HG03135 (cell line): Measurements from ENCODE around the gene MRGPRF.

Experiments used
- ATAC-seq: cut with Tn5 transposase; IDR thresholded peaks from one replicate; pipeline ENCODE4 v1.9.1; 2021; ENCODE audit warnings: mild to moderate bottlenecking, moderate library complexity; ENCODE audit not compliant: unreplicated experiment

MRGPRF gene, protein sequence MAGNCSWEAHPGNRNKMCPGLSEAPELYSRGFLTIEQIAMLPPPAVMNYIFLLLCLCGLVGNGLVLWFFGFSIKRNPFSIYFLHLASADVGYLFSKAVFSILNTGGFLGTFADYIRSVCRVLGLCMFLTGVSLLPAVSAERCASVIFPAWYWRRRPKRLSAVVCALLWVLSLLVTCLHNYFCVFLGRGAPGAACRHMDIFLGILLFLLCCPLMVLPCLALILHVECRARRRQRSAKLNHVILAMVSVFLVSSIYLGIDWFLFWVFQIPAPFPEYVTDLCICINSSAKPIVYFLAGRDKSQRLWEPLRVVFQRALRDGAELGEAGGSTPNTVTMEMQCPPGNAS

GRCh38 chr11:69013009-69013951, at the start of gene MRGPRF:
TSS of gene MRGPRF (minus strand) at chr11:69013246. CDS start at chr11:69009901, 3,345 bp downstream.
- ATAC-seq: no peak

- no peak for ATAC-seq
These were observed 49.3 kb upstream of the MRGPRF start for GRCh38 chr11:69062169-69062855.

- no peak for ATAC-seq
These were observed 48.6 kb upstream of the MRGPRF start for GRCh38 chr11:69061713-69062053.

- no peak for ATAC-seq
These were observed 48.0 kb upstream of the MRGPRF start for GRCh38 chr11:69060806-69061712.

- ATAC-seq: no peak
These were observed 46.9 kb upstream of the MRGPRF start for GRCh38 chr11:69059985-69060384.

DNA sequence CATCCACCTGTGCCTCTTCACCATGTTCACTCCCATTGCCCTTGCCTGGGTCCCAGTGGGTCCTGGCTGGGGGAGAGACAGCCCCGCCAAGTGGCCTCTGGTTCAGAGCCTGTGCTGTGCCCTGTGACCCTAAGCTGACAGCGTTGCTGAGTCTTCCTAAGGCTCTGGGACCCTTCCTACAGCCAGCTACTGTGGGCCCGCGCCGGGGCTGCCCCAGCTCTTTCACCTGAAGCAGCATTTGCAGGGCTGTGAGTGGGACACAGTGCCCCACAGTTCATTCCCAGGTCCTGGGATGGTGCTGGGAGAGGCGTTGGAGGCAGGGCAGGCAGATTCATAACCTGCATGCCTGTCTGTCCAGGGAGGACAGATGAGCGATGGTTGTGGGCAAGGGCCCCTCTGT, 46.4 kb upstream of the MRGPRF start:
- ATAC-seq: no peak

- no peak for ATAC-seq
These were observed 45.6 kb upstream of the MRGPRF start for GRCh38 chr11:69058511-69059270.

GRCh38 chr11:69057801-69058200, 44.8 kb upstream of the MRGPRF start:
- no peak for ATAC-seq

DNA sequence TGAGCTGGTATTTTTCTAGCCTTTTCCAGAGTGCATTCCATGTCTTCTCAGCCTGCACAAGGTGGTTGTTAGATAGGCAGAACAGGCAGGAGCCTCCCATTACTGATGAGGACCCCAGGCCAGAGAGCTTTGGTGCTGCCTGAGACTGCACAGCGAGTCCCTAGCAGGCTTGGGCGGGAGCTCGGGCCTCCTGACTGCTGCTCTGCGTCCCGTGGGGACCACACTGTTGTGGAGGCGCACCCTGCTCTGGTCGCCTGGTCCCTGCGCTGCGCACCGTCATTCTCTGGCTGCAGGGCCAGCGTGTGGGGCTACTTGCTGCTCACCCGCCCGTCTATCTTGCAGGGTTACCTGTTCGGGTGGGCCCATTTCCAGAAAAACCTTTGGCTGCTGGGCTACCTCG, 44.2 kb upstream of the MRGPRF start:
- no peak for ATAC-seq

DNA sequence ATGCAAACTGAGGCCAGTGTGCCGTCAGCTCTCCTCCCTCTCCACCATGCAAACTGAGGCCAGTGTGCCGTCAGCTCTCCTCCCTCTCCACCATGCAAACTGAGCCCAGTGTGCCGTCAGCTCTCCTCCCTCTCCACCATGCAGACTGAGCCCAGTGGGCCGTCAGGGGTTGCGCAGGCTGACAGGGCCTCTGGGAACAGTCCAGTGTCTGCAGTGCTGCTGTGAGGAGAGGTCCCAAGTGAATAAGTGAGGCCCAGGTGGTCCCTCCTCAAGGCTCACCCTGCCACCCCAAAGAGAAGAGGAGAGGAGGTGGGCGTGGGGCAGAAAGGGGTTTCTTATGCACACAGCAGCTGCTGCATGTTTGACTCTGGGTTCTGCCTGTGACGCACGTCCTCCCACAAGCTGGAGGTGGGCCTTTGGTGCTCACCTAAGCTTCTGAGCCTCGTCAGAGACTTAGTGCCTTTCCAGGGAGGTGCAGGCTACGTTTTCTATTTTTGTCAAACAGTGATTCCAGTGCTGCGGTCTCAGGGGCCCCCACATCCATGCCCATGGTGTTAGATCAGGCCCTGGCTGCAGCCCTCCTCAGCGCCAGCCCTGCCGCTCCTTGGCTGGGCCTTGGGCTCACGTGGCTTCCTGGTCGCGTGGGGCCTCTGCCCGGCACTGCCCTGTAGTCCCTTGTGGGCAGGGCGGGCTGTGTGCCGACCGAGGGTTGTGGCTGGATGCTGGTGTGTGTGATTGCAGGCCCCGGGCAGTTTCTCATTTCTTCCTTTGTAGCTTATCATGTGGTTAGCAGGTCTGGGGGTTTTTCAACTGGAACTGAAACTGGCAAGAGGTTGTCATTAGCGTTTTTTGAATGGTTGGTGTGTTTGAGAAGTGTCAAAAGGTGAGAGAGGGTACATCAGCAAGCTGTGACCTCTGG, 42.8 kb upstream of the MRGPRF start:
- ATAC-seq: peak; percentile 74

DNA sequence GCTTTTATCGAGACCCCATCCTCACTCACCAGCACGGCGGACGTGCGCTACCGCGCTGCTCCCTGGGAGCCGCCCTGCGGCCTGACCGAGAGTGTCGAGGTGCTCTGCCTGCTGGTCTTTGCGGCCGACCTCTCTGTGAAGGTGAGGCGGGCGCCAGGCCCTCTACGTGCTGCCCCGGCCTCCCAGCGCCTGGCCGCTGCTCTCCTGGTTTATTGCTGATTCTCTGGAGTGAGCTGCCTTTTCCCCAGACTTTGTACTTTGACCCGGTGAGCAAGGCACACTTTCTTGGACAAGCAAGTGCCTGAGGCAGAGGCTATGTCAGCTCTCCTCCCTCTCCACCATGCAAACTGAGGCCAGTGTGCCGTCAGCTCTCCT, 42.2 kb upstream of the MRGPRF start:
- ATAC-seq: no peak

GRCh38 chr11:69054397-69055211, 41.6 kb upstream of the MRGPRF start:
- ATAC-seq: no peak

DNA sequence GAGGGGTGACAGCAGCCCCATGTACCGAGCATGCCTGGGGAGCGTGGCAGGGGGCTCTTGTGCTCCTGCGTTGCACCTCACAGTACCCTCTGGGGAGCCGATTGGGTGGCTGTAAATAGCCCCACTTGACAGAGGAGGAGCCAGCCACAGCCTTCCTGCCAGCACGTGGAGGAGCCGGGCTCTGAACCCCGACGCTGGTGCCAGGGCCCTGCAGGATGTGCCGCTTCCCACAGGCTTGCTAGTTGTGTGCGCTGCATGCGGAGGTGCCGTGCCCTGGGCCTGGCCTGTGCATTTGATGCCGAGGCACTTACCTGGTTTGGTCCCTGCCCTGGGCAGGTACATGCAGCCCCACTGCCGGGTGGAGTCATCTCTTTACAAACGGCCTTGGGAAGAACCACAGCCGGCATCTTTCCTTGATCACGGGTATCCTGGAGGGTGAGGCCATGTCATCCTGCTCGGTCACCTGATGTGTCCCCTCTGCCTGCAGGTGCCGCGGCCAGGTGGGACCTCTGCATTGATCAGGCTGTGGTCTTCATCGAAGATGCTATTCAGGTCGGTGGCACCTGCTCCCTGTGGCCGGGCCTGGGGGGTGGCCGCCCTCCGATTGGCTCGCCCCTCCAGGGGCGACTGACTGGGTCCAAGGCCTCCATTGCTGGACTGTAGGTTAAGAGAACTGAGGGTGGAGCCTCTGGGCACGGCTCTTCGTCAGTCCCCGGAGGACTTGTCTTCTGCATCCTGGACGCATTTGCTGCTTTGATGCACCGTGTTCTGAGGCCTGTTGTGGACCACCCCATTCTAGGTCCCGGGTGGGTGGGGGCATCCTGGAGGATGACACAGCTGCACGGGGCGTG, 40.7 kb upstream of the MRGPRF start:
- no peak for ATAC-seq

- ATAC-seq: no peak
These were observed 40.1 kb upstream of the MRGPRF start for GRCh38 chr11:69053169-69053477.

DNA sequence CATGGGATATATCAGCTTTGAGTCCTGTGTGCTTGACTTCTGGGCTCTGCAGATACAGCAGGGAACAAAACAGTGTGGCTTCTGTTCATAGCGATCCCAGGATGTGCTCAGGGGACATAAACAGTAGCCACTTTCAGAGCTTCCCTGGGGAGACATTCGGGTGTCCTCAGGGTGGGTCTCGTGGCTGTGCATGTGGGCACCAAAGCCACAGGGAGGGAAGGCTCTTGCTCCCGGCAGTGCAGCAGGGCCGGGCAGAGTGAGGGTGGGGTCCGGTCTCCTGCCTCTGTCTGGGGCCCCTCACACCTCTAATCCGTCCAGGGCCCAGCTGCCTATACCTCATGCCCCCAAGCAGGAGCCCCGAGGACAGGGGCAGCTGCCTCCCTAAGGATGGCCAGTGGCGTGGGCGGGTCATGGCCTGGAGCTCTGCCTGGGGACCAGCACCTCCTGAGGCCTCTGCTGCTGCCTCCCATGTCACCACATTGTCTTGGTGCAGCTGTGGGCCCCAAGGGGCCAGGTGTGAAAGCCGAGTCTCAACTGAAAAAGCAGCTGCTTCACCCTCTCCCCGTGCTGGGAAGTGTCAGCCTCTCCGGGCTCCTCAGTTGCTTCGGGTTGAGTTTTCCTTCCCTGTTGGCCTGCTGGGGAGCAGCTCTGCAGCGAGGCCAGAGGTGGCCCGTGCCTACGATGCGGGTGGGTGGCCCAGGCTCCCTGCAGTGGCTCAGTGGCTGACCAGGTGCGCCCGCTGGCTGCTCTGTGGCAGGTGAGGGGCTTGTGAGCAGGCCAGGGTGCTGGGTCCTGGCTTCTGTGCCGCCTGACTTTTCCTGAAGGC, 39.5 kb upstream of the MRGPRF start:
- no peak for ATAC-seq
